Measurements from ENCODE around the gene FRY.
"Not testable (repeated sequence)": the region's sequence is repeated elsewhere in the genome, so short reads cannot be mapped to it uniquely, and the experiment has no call there.

The FRY gene

GRCh38 chr13:32041429-32041828 is 9.9 kb downstream of the FRY start:
- no peak for DNase-seq (ENCODE audit: low read depth)

GRCh38 chr13:32042551-32042950 is 11.0 kb downstream of the FRY start:
- DNase-seq (ENCODE audit: low read depth) = no peak

GRCh38 chr13:32044446-32044845 is 12.9 kb downstream of the FRY start:
- DNase-seq (ENCODE audit: low read depth) = no peak

- DNase-seq (ENCODE audit: low read depth) = no peak
Observed at GRCh38 chr13:32045537-32045936, 14.0 kb downstream of the FRY start.

- no peak for DNase-seq (ENCODE audit: low read depth)
Observed at GRCh38 chr13:32045982-32046785, 14.6 kb downstream of the FRY start.

- no peak for DNase-seq (ENCODE audit: low read depth)
Observed at GRCh38 chr13:32047088-32047487, 15.5 kb downstream of the FRY start.

- no peak for DNase-seq (ENCODE audit: low read depth)
Observed at GRCh38 chr13:32047793-32048192, 16.2 kb downstream of the FRY start.

- no peak for DNase-seq (ENCODE audit: low read depth)
Observed at GRCh38 chr13:32048816-32049215, 17.2 kb downstream of the FRY start.

GRCh38 chr13:32051156-32051555 is 19.6 kb downstream of the FRY start:
- DNase-seq (ENCODE audit: low read depth) = no peak

- no peak for DNase-seq (ENCODE audit: low read depth)
Observed at GRCh38 chr13:32056316-32056715, 24.7 kb downstream of the FRY start.

GRCh38 chr13:32057325-32057724 is 25.8 kb downstream of the FRY start:
- DNase-seq (ENCODE audit: low read depth) = not testable (repeated sequence)

- no peak for DNase-seq (ENCODE audit: low read depth)
Observed at GRCh38 chr13:32059511-32059984, 28.0 kb downstream of the FRY start.

- DNase-seq (ENCODE audit: low read depth) = no peak
Observed at GRCh38 chr13:32060401-32060878, 28.9 kb downstream of the FRY start.

- no peak for DNase-seq (ENCODE audit: low read depth)
Observed at GRCh38 chr13:32063619-32064233, 32.2 kb downstream of the FRY start.

GRCh38 chr13:32067149-32067961 is 35.8 kb downstream of the FRY start:
- no peak for DNase-seq (ENCODE audit: low read depth)

- no peak for DNase-seq (ENCODE audit: low read depth)
Observed at GRCh38 chr13:32068255-32068654, 36.7 kb downstream of the FRY start.

GRCh38 chr13:32073180-32073864 is 41.7 kb downstream of the FRY start:
- no peak for DNase-seq (ENCODE audit: low read depth)

GRCh38 chr13:32075170-32075851 is 43.7 kb downstream of the FRY start:
- DNase-seq (ENCODE audit: low read depth) = no peak

- DNase-seq (ENCODE audit: low read depth) = no peak
Observed at GRCh38 chr13:32079587-32079986, 48.0 kb downstream of the FRY start.

GRCh38 chr13:32080328-32080744 is 48.8 kb downstream of the FRY start:
- DNase-seq (ENCODE audit: low read depth) = no peak

- DNase-seq (ENCODE audit: low read depth) = no peak
Observed at GRCh38 chr13:32081591-32081990, 50.0 kb downstream of the FRY start.

All from GM04504 (cell line).